ENCODE measurements around the gene DPYD.

Gene DPYD

DNA sequence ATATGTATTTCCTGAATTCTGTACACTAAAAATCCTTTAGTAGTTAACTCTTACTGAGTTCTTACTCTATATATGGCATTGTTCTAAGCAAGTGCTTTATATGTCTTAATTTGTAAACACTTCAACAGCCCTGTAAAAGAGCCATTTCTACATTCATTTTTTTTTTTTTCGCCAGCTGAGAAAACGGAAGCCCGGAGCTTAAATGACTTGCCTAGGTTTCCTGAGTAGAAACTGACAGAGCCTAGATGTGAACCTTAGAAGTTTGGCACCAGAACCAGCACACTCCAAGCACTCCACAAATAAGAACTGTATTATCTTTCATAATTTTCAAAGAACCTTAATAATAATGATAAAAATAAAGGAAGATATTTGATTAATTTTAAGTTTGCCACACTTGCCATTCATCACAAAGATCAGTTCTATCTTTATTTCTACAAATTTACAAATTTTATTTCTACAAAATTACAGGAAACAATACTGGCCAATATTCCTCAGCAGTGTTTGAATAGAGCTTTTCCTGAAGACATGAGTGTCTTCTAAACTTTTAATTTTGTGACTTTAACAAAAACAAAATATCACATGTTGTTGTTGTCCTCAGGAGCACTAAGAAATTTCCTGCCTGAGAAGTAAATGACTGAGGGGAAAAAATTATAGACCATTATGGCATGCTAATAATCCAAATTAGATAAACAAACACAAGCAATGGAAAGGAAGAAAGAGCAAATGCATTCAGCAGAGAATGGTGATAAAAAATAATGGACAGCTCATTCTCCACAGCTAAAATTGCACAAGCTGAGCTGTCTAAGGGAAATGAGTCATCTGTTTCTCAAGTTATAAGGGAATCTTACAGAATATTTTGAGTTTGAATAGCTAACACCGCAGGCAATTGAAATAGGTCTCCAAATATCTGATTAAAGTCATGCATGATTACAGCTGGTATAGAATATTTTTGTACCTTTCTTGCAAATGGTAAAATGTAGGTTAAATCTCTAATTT, 71.2 kb downstream of the DPYD start:
- DNase-seq (ENCODE audit: low read depth): no peak
- no peak overlapping the region for H3K4me3 ChIP-seq (ENCODE audit: low read depth, low read length)
- TF ChIP-seq, protein P1, sequence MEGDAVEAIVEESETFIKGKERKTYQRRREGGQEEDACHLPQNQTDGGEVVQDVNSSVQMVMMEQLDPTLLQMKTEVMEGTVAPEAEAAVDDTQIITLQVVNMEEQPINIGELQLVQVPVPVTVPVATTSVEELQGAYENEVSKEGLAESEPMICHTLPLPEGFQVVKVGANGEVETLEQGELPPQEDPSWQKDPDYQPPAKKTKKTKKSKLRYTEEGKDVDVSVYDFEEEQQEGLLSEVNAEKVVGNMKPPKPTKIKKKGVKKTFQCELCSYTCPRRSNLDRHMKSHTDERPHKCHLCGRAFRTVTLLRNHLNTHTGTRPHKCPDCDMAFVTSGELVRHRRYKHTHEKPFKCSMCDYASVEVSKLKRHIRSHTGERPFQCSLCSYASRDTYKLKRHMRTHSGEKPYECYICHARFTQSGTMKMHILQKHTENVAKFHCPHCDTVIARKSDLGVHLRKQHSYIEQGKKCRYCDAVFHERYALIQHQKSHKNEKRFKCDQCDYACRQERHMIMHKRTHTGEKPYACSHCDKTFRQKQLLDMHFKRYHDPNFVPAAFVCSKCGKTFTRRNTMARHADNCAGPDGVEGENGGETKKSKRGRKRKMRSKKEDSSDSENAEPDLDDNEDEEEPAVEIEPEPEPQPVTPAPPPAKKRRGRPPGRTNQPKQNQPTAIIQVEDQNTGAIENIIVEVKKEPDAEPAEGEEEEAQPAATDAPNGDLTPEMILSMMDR (IDR thresholded peaks at IDR 0.05; ENCODE audit: control insufficient read depth, extremely low read depth, insufficient read depth): no peak

DNA sequence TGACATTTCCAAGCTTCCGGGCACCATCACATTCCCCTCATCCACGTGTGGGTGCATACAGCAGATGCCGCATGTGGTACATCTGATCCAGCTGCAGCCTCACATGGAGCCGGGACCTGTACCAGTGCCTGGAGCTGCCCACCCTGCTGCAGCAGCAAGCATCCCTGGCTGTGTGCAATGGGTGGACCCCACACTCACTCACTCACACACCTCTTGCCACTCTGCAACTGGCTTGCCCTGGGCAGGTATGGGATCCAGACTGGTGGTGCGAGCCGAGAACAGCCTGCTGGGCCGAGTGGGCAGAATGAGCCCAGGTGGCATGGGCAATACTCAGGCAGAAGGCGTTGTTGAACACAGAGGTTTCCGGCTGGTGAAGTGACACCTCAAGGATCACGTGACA, 75.0 kb downstream of the DPYD start:
- TF ChIP-seq, protein P1 (IDR thresholded peaks at IDR 0.05; ENCODE audit: control insufficient read depth, extremely low read depth, insufficient read depth): no peak
- H3K4me3 ChIP-seq (ENCODE audit: low read depth, low read length): no peak overlapping the region
- DNase-seq (ENCODE audit: low read depth): no peak

DNA sequence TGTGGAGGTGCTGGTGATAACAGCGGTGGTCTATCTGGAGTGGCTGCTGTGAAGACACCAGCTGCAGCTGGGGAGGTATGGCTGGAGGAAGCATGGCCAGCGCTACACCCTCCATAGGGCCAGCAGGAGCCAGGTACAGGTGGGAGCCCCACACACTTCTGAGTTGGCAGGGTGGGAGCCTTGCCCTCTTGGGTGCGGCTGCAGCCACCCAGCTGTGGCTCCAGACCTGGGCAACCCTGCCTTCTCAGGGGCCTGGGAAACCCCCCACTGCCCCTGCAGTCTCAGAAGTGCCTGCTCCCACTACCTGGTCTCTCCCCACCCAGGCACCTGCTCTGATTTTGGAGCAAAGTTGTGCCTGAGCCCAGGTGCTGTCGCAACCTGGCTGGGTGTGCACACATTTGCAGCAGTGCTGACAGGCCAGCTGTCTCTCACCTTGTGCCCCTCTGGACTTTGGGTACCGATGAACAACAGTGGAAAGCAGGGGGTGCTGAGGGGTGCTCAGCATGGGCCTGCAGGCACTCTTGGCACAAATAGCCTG, 76.2 kb downstream of the DPYD start:
- H3K4me3 ChIP-seq (ENCODE audit: low read depth, low read length): no peak overlapping the region
- no peak for DNase-seq (ENCODE audit: low read depth)
- TF ChIP-seq, protein P1 (IDR thresholded peaks at IDR 0.05; ENCODE audit: control insufficient read depth, extremely low read depth, insufficient read depth): no peak

- no peak overlapping the region for H3K4me3 ChIP-seq (ENCODE audit: low read depth, low read length)
- TF ChIP-seq, protein P1 (IDR thresholded peaks at IDR 0.05; ENCODE audit: control insufficient read depth, extremely low read depth, insufficient read depth): no peak
- DNase-seq (ENCODE audit: low read depth): no peak
These were observed 79.5 kb downstream of the DPYD start for GRCh38 chr1:97841338-97841737.

GRCh38 chr1:97837161-97837560, 83.7 kb downstream of the DPYD start:
- TF ChIP-seq, protein P1 (IDR thresholded peaks at IDR 0.05; ENCODE audit: control insufficient read depth, extremely low read depth, insufficient read depth): no peak
- no peak for DNase-seq (ENCODE audit: low read depth)
- no peak overlapping the region for H3K4me3 ChIP-seq (ENCODE audit: low read depth, low read length)

DNA sequence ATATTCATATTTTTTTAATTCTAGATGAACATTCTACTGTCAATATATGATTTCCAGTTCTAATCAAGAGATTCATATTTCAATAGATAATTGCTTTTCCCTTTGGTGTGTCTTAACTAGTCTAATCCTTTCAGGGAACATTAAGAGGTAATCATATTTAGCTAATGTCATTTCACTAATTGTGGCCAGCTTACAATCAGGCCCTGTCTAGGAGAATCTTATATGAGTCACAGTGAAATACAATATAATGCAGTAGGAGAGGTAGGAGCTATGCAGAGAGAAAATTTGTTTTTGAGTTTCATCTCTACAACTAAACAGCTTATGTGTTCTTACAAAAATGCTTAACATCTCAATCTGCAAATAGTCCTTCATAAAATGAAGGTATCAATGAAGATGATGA, 85.9 kb downstream of the DPYD start:
- TF ChIP-seq, protein P1 (IDR thresholded peaks at IDR 0.05; ENCODE audit: control insufficient read depth, extremely low read depth, insufficient read depth): no peak
- no peak for DNase-seq (ENCODE audit: low read depth)
- H3K4me3 ChIP-seq (ENCODE audit: low read depth, low read length): no peak overlapping the region
